GM19025 (cell line): ENCODE results near the gene MBOAT1.

Experiments
- ATAC-seq: cut with Tn5 transposase; IDR thresholded peaks from one replicate; pipeline ENCODE4 v1.9.1; 2021; ENCODE audit warnings: mild to moderate bottlenecking, low read depth, moderate library complexity; ENCODE audit not compliant: unreplicated experiment

MBOAT1 gene

DNA sequence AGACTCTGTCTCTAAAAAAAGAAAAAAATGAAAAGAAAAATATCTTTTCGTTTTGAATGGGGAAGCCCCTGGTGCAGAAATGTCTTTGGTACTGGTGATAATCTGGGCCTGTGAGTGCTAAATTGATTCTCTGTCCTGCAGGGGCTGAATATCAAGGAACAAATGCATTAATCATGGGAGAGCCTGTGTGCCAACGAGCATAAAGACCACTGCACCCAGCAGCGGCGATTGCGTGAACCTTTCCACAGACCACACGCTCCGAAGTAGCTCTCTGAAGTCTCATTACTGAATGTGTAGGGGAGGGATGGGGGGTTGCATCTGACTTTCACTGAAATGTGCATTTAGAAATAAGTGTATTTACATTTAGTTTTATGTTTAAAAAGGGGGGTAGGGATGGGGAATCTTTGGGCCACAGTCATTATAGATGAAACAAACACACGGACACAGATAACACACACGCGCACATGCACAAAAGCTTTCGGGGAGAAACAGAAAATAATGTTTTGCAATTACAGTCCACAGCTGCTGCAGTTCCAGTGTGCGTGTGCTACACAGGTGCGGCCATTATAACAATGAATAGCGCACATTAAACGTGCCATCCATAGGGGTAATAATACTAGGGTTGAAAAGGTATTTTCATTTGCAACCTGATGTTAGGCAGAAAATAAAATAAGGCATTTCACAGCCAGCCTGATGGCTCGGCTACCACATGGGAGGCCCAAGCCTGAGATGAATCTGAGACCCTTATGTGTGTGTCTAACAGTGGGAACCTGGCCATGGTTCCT is 154.0 kb downstream of the MBOAT1 start:
- no peak for ATAC-seq

DNA sequence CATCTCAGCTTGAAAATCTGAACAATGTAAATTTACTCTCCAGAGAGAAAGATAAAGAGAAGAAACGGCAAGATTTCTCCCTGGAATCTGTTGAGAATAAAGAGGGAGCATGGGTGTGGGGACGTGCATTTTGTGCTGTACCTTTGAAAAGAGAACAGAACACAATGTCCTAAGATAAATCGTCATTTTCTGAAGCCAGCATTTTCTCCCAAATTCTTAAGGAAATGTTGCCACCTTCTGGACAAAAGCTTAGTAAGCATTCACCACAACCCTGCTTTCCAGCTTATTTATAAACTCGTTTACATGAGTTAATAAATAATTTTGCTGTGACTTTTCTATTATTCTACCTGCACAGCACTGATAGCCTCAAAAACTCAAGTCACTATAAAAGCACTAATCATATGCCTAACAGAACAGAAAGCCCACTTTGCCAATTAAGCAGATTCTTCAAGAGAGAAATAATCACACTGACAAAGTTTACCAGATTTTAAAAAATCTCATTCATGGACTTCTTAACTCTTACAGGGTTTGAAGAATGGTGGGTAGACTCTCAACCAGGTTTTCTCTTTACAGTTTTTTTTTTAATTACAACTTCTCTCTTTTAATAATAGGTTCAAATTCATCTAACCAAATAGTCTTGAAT is 155.8 kb downstream of the MBOAT1 start:
- ATAC-seq: no peak

DNA sequence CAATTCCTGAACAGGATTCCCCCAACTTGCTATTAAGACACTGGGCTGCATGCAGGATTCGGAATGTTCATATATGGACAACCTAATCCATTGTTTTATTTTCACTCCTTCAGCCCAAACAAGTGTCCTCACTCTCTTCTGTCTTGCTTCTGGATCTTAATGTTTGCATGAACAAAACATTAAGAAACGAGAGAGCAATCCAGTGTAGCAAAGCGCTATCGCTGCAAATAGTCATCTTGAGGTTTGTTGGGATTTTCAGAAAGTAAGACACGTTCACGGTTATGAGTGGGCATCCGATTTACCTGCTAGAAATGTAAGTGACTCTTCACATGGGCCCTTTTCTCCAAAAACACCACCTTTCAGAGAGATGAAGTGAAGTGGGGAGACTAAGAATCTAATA is 156.4 kb downstream of the MBOAT1 start:
- no peak for ATAC-seq
